H9 (cell line): ENCODE measurements around the gene LPCAT1. TPM values are rescaled to one million over a fixed set of nuclear protein-coding genes. Genes with fewer than 3 reads are reported as not detected.

ENCODE experiments used
- DNase-seq: peaks from one replicate; pipeline ENCODE4 v3.0.0-alpha.2; 2017
- H2AFZ ChIP-seq: one replicate; pipeline ENCODE4 v1.6.1; 2013; ENCODE audit warnings: mild to moderate bottlenecking, low read length, control low read depth, moderate library complexity
- H2AK5ac ChIP-seq: 2 replicates; pipeline ENCODE4 v1.6.1; 2013; ENCODE audit warnings: low read length, control low read depth, mixed read lengths; ENCODE audit not compliant: insufficient read length
- H2BK120ac ChIP-seq: one replicate; pipeline ENCODE4 v1.6.1; 2013; ENCODE audit warnings: low read depth, mild to moderate bottlenecking, low read length, control low read depth, inconsistent platforms; ENCODE audit not compliant: poor library complexity, severe bottlenecking
- H2BK12ac ChIP-seq: 2 replicates; pipeline ENCODE4 v1.6.1; 2013; ENCODE audit warnings: low read length, control low read depth, mixed read lengths, low read depth; ENCODE audit not compliant: insufficient read length
- H2BK15ac ChIP-seq: 2 replicates; pipeline ENCODE4 v1.6.1; 2013; ENCODE audit warnings: low read depth, low read length, control low read depth
- H2BK20ac ChIP-seq: one replicate; pipeline ENCODE4 v1.6.1; 2013; ENCODE audit warnings: low read depth, mild to moderate bottlenecking, low read length, control low read depth, inconsistent platforms; ENCODE audit not compliant: poor library complexity, severe bottlenecking
- H2BK5ac ChIP-seq: 2 replicates; pipeline ENCODE4 v1.6.1; 2013; ENCODE audit warnings: low read length, control low read depth, mixed read lengths; ENCODE audit not compliant: insufficient read length
- H3K14ac ChIP-seq: 2 replicates; pipeline ENCODE4 v1.6.1; 2013; ENCODE audit warnings: low read length, control low read depth; ENCODE audit not compliant: insufficient read depth
- H3K18ac ChIP-seq: 2 replicates; pipeline ENCODE4 v1.6.1; 2013; ENCODE audit warnings: low read depth, mild to moderate bottlenecking, mixed read lengths, low read length, control low read depth; ENCODE audit not compliant: insufficient read length
- H3K23ac ChIP-seq: 2 replicates; pipeline ENCODE4 v1.6.1; 2013; ENCODE audit warnings: low read length, control low read depth, mixed read lengths, low read depth; ENCODE audit not compliant: insufficient read length
- H3K23me2 ChIP-seq: 2 replicates; pipeline ENCODE4 v1.6.1; 2013; ENCODE audit warnings: low read depth, mild to moderate bottlenecking, mixed read lengths, low read length, control low read depth; ENCODE audit not compliant: insufficient read length, poor library complexity, severe bottlenecking
- H3K27ac ChIP-seq: 2 replicates; pipeline ENCODE4 v1.5.1; 2013; ENCODE audit warnings: low read length, control low read depth, mixed read lengths, low read depth; ENCODE audit not compliant: insufficient read length
- H3K27me3 ChIP-seq: 2 replicates; pipeline ENCODE4 v1.6.1; 2013; ENCODE audit warnings: low read length, control low read depth, inconsistent platforms; ENCODE audit not compliant: insufficient read depth
- H3K4ac ChIP-seq: 2 replicates; pipeline ENCODE4 v1.6.1; 2013; ENCODE audit warnings: low read depth, mild to moderate bottlenecking, control low read depth, inconsistent platforms, low read length, moderate library complexity
- H3K4me1 ChIP-seq: 2 replicates; pipeline ENCODE4 v1.6.1; 2013; ENCODE audit warnings: low read length, control low read depth, inconsistent platforms; ENCODE audit not compliant: insufficient read depth
- H3K4me2 ChIP-seq: 2 replicates; pipeline ENCODE4 v1.6.1; 2013; ENCODE audit warnings: low read length, control low read depth, mixed read lengths; ENCODE audit not compliant: insufficient read length, insufficient read depth
- H3K56ac ChIP-seq: 2 replicates; pipeline ENCODE4 v1.6.1; 2013; ENCODE audit warnings: low read depth, mild to moderate bottlenecking, mixed read lengths, low read length, control low read depth; ENCODE audit not compliant: insufficient read length
- H3K79me1 ChIP-seq: 2 replicates; pipeline ENCODE4 v1.6.1; 2013; ENCODE audit warnings: low read depth, mild to moderate bottlenecking, moderate library complexity, low read length, control low read depth, inconsistent platforms; ENCODE audit not compliant: insufficient read depth, poor library complexity, severe bottlenecking
- H3K79me2 ChIP-seq: 2 replicates; pipeline ENCODE4 v1.6.1; 2013; ENCODE audit warnings: low read length, control low read depth, inconsistent platforms; ENCODE audit not compliant: insufficient read depth
- H3K9ac ChIP-seq: 2 replicates; pipeline ENCODE4 v1.6.1; 2013; ENCODE audit warnings: low read length, control low read depth, mixed read lengths; ENCODE audit not compliant: insufficient read length; ENCODE audit errors: extremely low read depth
- H3K9me3 ChIP-seq: one replicate; pipeline ENCODE4 v1.6.1; 2013; ENCODE audit warnings: low read depth, low read length, inconsistent platforms; ENCODE audit not compliant: control insufficient read depth
- H3T11ph ChIP-seq: one replicate; pipeline ENCODE4 v1.6.1; 2013; ENCODE audit warnings: mild to moderate bottlenecking, low read length, control low read depth, inconsistent platforms
- H4K20me1 ChIP-seq: one replicate; pipeline ENCODE4 v1.6.1; 2013; ENCODE audit not compliant: control insufficient read depth, insufficient read length, insufficient read depth
- H4K5ac ChIP-seq: 2 replicates; pipeline ENCODE4 v1.6.1; 2013; ENCODE audit warnings: low read depth, mild to moderate bottlenecking, mixed read lengths, low read length, control low read depth; ENCODE audit not compliant: insufficient read length
- H4K8ac ChIP-seq: replicated peaks from 2 replicates; pipeline ENCODE4 v1.6.1; 2013; ENCODE audit warnings: low read length, control low read depth, mixed read lengths, low read depth; ENCODE audit not compliant: insufficient read length
- H4K91ac ChIP-seq: 2 replicates; pipeline ENCODE4 v1.6.1; 2013; ENCODE audit warnings: low read depth, mild to moderate bottlenecking, moderate library complexity, mixed read lengths, low read length, control low read depth; ENCODE audit not compliant: insufficient read length
- H3K27ac Mint-ChIP-seq, 3 experiments: 2 replicates in 2 of 3; 3 replicates in 1 of 3; pipeline ENCODE4 v1.8.0; 2020 to 2021; ENCODE audit warnings: mixed read lengths in 3 of 3, mild to moderate bottlenecking in 1 of 3, moderate library complexity in 1 of 3
- H3K27me3 Mint-ChIP-seq: 2 replicates; pipeline ENCODE4 v1.8.0; 2021; ENCODE audit warnings: low read depth, mild to moderate bottlenecking, moderate library complexity, mixed read lengths
- H3K36me3 Mint-ChIP-seq, 3 experiments: 2 replicates in 2 of 3; 3 replicates in 1 of 3; pipeline ENCODE4 v1.8.0; 2020 to 2021; ENCODE audit warnings: low read depth in 3 of 3, mixed read lengths in 3 of 3; ENCODE audit not compliant: insufficient read depth in 1 of 3
- H3K4me1 Mint-ChIP-seq, 2 experiments: 2 replicates each; pipeline ENCODE4 v1.8.0; 2020; ENCODE audit warnings: mixed read lengths in 2 of 2
- H3K4me3 Mint-ChIP-seq, 2 experiments: 2 replicates in 1 of 2; 3 replicates in 1 of 2; pipeline ENCODE4 v1.8.0; 2020 to 2021; ENCODE audit warnings: mild to moderate bottlenecking in 2 of 2, mixed read lengths in 2 of 2, moderate library complexity in 1 of 2
- H3K9me3 Mint-ChIP-seq, 2 experiments: 2 replicates in 1 of 2; 3 replicates in 1 of 2; pipeline ENCODE4 v1.8.0; 2020; ENCODE audit warnings: mild to moderate bottlenecking in 2 of 2, mixed read lengths in 2 of 2, moderate library complexity in 1 of 2
- CTCF ChIP-seq: fragments of 200-600 bp; sonication (generic); conservative IDR thresholded peaks from 3 replicates; pipeline ENCODE4 v1.8.0; 2021; ENCODE audit warnings: antibody characterized with exemption, mild to moderate bottlenecking
- WGBS: extraction: QIAGEN DNeasy Blood & Tissue Kit; methylation state at CpG from one replicate; pipeline ENCODE4 v1.1.7; 2013; ENCODE audit warnings: missing lambda C conversion rate, low lambda C conversion rate, mixed read lengths; ENCODE audit not compliant: insufficient read length; ENCODE audit errors: extremely low coverage; 5-methylcytosine and 5-hydroxymethylcytosine counted together
- total RNA-seq: library from RNA; stranded (reverse); gene quantifications from 2 replicates; pipeline ENCODE4 v1.2.1, GENCODE V29; 2021

Gene LPCAT1
- total RNA-seq, 1 experiment from 2014 or later: 231 TPM

- no peak for DNase-seq
These were observed 108.0 kb downstream of the LPCAT1 start for GRCh38 chr5:1415626-1416360.

More at GRCh38 chr5:1415626-1416360, 108.0 kb downstream of the LPCAT1 start:
- H2AK5ac ChIP-seq: no peak overlapping the region
- H3K23ac ChIP-seq: no peak overlapping the region
- H4K20me1 ChIP-seq: no peaks in the 10 kb centered on the region
- no peak overlapping the region for H3K14ac ChIP-seq
- H3K27ac Mint-ChIP-seq: peak overlapping the region in 1 of 3 experiments; percentile 60; a peak in 1 of 7 replicates
- no peak overlapping the region for H3K18ac ChIP-seq
- no CpG with 5 or more reads among the region's 22 CpGs for WGBS
- no peak overlapping the region for H4K91ac ChIP-seq
- no peak overlapping the region for H4K8ac ChIP-seq
- H3K4me1 ChIP-seq: peaks cover 3% of the 10 kb centered on the region; the same call in 1 of the 2 replicates
- H2BK120ac ChIP-seq: no peak overlapping the region
- peaks cover 3% of the 10 kb centered on the region in 2 experiments for H3K9me3 Mint-ChIP-seq
- no peaks in the 10 kb centered on the region for H3K27me3 ChIP-seq
- H2BK5ac ChIP-seq: no peak overlapping the region
- no peak overlapping the region for H3K4ac ChIP-seq
- no peaks in the 10 kb centered on the region; a peak in 1 of 7 replicates for H3K36me3 Mint-ChIP-seq
- H3T11ph ChIP-seq: no peak overlapping the region
- no peak overlapping the region for H3K4me3 Mint-ChIP-seq
- no peak for TF ChIP-seq CTCF
- no peak overlapping the region for H4K5ac ChIP-seq
- H3K27ac ChIP-seq: no peak overlapping the region
- no peak overlapping the region for H3K9ac ChIP-seq
- no peaks in the 10 kb centered on the region for H3K9me3 ChIP-seq
- no peak overlapping the region for H3K56ac ChIP-seq
- no peak overlapping the region for H2BK20ac ChIP-seq
- H3K4me1 Mint-ChIP-seq: peaks cover 14 to 21% of the 10 kb centered on the region in 2 experiments
- H3K4me2 ChIP-seq: no peak overlapping the region
- no peak overlapping the region for H2AFZ ChIP-seq
- no peak overlapping the region for H2BK15ac ChIP-seq
- H3K79me2 ChIP-seq: no peaks in the 10 kb centered on the region
- H3K23me2 ChIP-seq: peaks cover 4% of the 10 kb centered on the region
- no peaks in the 10 kb centered on the region for H3K79me1 ChIP-seq
- no peak overlapping the region for H2BK12ac ChIP-seq
- H3K27me3 Mint-ChIP-seq: peaks cover 9% of the 10 kb centered on the region
